PFSK-1 (cell line): Measurements from ENCODE around the gene GUCY1A1.

Experiments used
- FOXP2 ChIP-seq: optimal IDR thresholded peaks from 2 replicates; pipeline ENCODE3; 2011; ENCODE audit warnings: borderline replicate concordance, control low read depth, inconsistent platforms; ENCODE audit not compliant: insufficient read depth; ENCODE audit errors: extremely low read length, extremely low read depth
- POLR2AphosphoS5 ChIP-seq: IDR thresholded peaks from 2 replicates; pipeline ENCODE4 v1.6.1; 2012; ENCODE audit warnings: low read depth, mild to moderate bottlenecking, control low read depth, low read length, moderate library complexity
- REST ChIP-seq, 2 experiments: IDR thresholded peaks; 2 replicates each; pipeline versions ENCODE4 v1.6.1 to v1.8.0; 2011 to 2012; ENCODE audit warnings: low read depth in 2 of 2, low read length in 2 of 2, control low read depth in 1 of 2, inconsistent platforms in 1 of 2, mild to moderate bottlenecking in 1 of 2, moderate library complexity in 1 of 2; ENCODE audit not compliant: insufficient read depth in 1 of 2
- SIN3A ChIP-seq: IDR thresholded peaks from 2 replicates; pipeline ENCODE4 v1.6.1; 2012; ENCODE audit warnings: mild to moderate bottlenecking, low read length, moderate library complexity, borderline replicate concordance; ENCODE audit not compliant: insufficient read depth
- TAF1 ChIP-seq: IDR thresholded peaks from 2 replicates; pipeline ENCODE4 v1.6.1; 2012; ENCODE audit warnings: low read length, control low read depth, borderline replicate concordance; ENCODE audit not compliant: insufficient read depth

Gene GUCY1A1

GRCh38 chr4:155712846-155713245 is 46.2 kb downstream of the GUCY1A1 start:
- TF ChIP-seq REST (IDR thresholded peaks at IDR 0.05; ENCODE audit: insufficient read depth in 1 of 2, low read depth in 2 of 2, low read length in 2 of 2) (no peak), FOXP2 (no peak), POLR2AphosphoS5 (no peak), SIN3A (no peak), TAF1 (no peak)

GRCh38 chr4:155713911-155714310 is 47.3 kb downstream of the GUCY1A1 start:
- TF ChIP-seq TAF1 (no peak), POLR2AphosphoS5 (no peak), REST (IDR thresholded peaks at IDR 0.05; ENCODE audit: insufficient read depth in 1 of 2, low read depth in 2 of 2, low read length in 2 of 2) (no peak), SIN3A (no peak), FOXP2 (no peak)

GRCh38 chr4:155722336-155722735 is 55.7 kb downstream of the GUCY1A1 start:
- TF ChIP-seq TAF1 (no peak), FOXP2 (no peak), REST (IDR thresholded peaks at IDR 0.05; ENCODE audit: insufficient read depth in 1 of 2, low read depth in 2 of 2, low read length in 2 of 2) (no peak), POLR2AphosphoS5 (no peak), SIN3A (no peak)

GRCh38 chr4:155722816-155723499 is 56.3 kb downstream of the GUCY1A1 start:
- no peak for TF ChIP-seq TAF1

GRCh38 chr4:155724731-155725130 is 58.1 kb downstream of the GUCY1A1 start:
- TF ChIP-seq REST (IDR thresholded peaks at IDR 0.05; ENCODE audit: insufficient read depth in 1 of 2, low read depth in 2 of 2, low read length in 2 of 2) (no peak), SIN3A (no peak), FOXP2 (no peak)
